ENCODE measurements around the gene EIF4E2.
"Not testable (repeated sequence)": the region's sequence is repeated elsewhere in the genome, so short reads cannot be mapped to it uniquely, and the experiment has no call there.

The EIF4E2 gene

GRCh38 chr2:232570481-232570880, 20.0 kb downstream of the EIF4E2 start:
- not testable (repeated sequence) for DNase-seq

DNA sequence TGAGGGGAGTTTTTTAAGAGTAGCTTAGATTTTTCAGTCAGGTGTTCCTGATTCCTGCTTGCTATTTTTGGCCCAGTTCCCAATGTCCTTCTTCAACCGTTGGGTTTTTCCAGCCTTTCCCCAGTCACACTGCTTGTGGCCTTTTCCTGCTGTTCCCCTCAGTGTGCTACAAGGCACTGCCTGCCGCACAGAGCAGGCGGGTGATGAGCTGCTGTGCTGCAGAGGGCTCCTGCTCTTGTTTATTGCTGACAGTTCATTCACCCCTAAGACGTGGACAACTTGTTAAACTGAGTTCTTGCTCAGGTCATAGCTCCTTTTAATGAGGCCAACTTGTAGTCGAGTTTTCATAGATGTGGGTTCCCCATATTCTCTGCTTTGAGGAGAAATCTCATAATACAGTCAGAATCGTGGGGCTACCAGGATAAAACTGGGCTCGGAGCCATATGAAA, 20.6 kb downstream of the EIF4E2 start:
- no peak for DNase-seq

- no peak for DNase-seq
These were observed 22.6 kb downstream of the EIF4E2 start for GRCh38 chr2:232573042-232573441.

GRCh38 chr2:232573771-232574435, 23.4 kb downstream of the EIF4E2 start:
- DNase-seq = no peak

GRCh38 chr2:232574674-232575403, 24.4 kb downstream of the EIF4E2 start:
- no peak for DNase-seq

DNA sequence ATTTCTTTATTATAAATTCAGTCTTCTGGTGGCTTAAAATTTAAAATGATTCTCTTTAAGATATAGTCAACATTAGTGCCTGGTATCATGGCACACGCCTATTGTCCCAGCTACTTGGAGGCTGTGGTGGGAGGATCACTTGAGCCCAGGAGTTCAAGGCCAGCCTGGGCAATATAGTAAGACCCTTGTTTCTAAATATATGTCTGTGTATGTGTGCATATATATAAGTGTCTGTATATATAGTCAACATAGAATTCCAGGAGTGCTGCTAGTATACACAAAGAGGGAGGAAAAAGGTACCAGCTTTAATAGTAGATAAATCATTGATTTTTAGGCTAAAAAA, 24.9 kb downstream of the EIF4E2 start:
- no peak for DNase-seq

GRCh38 chr2:232576995-232577394, 26.5 kb downstream of the EIF4E2 start:
- no peak for DNase-seq

- DNase-seq = no peak
These were observed 27.4 kb downstream of the EIF4E2 start for GRCh38 chr2:232577841-232578240.

GRCh38 chr2:232578626-232579025, 28.1 kb downstream of the EIF4E2 start:
- DNase-seq = no peak

GRCh38 chr2:232580648-232580981, 30.1 kb downstream of the EIF4E2 start:
- DNase-seq = no peak

GRCh38 chr2:232581725-232582124, 31.2 kb downstream of the EIF4E2 start:
- DNase-seq = no peak

- no peak for DNase-seq
These were observed 33.7 kb downstream of the EIF4E2 start for GRCh38 chr2:232584238-232584637.

DNA sequence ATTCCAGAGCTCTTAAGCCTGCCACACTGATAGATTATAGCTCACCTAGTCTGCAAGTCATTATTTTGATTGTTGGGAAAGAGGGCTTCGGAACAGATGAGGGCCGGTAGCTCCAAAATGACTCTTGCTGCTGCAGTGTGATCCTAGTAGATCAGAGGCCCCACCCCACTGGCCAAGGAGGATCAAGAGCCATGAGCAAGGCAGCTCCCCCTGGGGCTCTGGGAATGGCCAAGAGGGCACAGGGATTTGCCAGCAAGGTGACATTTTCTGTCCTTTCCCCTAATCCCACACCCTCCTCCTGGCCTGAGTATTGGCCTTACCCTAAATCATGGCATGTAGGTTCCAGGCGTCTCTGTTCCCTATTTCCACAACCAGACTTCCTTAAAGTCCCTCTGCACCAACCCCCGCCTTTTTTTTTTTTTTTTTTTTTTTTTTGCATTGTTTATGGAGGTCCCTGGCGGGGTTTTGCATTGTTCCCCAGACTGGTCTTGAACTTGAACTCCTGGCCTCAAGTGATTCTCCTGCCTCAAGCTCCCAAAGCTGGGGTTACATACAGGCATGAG, 36.5 kb downstream of the EIF4E2 start:
- no peak for DNase-seq

GRCh38 chr2:232587512-232587911, 37.0 kb downstream of the EIF4E2 start:
- DNase-seq = no peak

DNA sequence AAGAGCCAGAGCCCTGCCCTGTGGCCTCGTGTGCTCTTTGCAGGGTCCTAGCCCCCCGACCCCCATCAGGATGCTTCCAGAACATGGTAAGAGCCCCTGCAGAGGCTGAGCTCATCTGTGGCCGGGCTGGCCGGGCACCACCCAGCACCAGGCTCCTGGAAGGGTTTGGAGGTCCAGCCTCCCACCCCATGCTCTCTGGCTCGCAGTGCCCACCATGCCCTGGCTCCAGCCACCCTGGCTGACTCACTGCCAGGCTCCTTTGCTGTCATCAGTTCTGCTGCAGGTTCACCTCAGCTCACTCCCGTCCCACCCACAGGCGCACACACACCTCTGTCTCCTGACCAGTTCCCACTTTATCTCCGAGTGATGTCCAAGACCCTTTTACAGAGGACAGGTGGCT, 37.5 kb downstream of the EIF4E2 start:
- DNase-seq = no peak

GRCh38 chr2:232588680-232589585, 38.4 kb downstream of the EIF4E2 start:
- no peak for DNase-seq

DNA sequence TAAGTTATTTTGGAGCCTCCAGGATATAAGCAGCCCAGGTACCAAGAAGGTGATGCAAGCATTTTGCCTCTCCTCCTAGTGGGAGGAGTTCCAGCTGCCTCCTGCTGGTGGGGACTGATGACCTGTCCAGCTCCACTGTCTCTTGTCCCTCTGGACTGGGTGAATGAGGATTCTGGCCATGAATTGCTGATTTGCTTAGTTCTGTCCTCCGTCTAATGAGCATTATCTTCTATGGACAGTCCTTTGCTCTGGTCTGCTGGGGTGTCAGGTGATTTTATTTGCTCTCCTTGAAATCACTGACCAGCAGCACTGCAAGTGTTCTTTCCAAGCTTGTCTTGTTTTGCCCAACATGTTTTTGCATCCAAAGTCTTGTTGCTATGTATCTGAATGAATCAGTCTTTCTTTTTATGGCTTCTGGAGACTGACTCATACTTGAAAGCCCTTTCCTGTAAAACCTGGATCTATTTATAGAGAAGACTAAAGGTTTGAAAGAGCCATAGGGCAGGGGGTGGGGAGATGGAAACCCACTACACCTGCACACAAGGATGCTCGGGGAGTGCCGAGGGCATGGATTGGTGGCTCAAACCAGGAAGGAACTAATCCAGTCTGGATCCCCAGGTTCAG, 42.4 kb downstream of the EIF4E2 start:
- no peak for DNase-seq

DNA sequence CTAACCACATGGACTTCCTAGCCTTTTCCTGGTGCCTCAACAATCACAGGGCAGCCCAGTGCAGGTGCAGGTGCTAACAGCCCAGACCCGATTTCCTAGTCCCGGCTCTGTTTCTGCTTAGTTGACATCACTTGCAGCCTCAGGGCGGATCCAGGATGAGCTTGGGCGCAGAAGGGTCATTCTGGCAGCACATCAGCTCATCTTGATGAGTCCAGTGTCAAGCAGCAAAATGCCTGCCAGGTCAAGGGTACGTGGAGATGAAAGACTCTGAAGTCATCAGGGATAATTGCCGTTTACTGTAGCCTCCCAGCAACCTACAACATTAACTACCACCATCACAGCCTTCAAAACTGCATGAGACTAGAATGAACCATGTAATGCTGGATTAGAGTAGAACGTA, 43.5 kb downstream of the EIF4E2 start:
- DNase-seq = no peak

DNA sequence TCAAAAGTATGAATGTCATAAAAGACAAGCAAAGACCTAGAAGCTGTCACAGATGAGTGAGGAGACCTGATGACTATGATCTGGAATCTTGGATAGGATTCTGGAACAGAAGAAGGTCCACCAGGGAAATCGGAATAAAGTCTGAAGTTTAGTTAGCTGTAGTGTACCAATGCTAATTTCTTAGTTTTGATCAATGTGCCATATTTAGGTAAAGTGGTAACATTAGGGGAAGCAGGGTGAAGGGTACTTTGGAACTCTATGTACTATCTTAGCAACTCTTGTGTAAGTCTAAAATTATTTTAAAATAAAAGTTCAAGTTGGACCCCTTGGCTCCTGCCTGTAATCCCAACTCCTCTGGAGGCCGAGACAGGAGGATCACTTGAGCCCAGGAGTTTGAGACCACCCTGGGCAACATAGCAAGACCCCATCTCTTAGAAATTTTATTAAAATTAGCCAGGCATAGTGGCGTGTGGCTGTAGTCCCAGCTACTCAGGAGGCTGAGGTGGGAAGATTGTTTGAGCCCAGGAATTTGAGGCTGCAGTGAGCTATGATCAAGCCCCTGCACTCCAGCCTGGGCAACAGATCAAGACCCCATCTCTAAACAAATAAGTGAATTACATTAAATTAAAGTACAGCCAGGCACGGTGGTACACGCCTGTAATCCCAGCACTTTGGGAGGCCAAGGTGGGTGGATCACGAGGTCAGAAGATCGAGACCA, 47.0 kb downstream of the EIF4E2 start:
- DNase-seq = no peak

DNA sequence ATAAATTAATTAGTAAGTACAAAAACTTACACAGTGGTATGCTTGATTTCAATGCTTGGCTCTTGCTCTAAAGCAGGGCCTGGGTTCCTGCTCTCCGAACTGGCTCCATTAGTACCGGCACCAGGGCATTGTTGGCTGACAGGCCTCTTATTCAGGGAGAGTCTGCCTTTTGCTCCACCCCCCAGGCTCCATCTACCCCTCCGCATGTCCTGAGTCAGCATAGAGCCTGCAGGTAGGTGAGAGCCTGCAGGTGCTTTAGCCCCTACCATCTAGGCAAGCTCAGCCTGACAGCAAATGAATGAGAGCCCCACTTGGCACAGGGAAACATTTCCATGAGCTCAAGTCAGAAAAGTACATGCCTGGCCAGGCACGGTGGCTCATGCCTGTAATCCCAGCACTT, 47.8 kb downstream of the EIF4E2 start:
- no peak for DNase-seq

- no peak for DNase-seq
These were observed 49.7 kb downstream of the EIF4E2 start for GRCh38 chr2:232600053-232600773.

DNA sequence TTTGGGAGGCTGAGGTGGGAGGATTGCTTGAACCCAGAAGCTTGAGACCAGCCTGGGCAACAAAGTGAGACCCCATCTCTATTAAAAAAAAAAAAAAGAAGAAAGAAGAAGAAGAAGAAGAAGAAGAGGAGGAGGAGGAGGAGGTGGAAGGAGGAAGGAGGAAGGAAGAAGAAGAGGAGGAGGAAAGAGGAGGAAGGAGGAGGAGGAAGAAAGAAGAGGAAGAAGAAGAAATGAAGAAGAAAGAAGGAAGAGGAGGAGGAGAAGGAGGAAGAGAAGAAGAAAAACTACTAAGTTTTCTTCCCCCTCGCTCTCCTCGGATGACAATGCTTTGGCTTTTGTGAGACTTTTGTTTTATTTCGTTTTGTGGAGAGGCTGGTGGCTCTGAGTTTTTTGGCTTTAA, 52.8 kb downstream of the EIF4E2 start:
- no peak for DNase-seq
